Keratinocyte (primary cell): ENCODE data around the gene ZNF217. TPM values are rescaled to one million over a fixed set of nuclear protein-coding genes. Genes with fewer than 3 reads are reported as not detected.

Experiments used
- DNase-seq: peaks from one replicate; pipeline ENCODE4 v3.0.0-alpha.2; 2011; ENCODE audit warnings: low read depth, missing footprints, low spot score
- FAIRE-seq: peaks from 2 replicates; lab custom pipeline; 2011; peaks lifted over from hg19 to GRCh38; lab: Jason Lieb, UNC
- H2AFZ ChIP-seq: 2 replicates; pipeline ENCODE4 v1.6.0; 2012; ENCODE audit warnings: low read length, control low read depth, inconsistent platforms; ENCODE audit not compliant: control insufficient read depth
- H3K27ac ChIP-seq: 2 replicates; pipeline ENCODE4 v1.5.1; 2011; ENCODE audit warnings: low read length; ENCODE audit not compliant: control insufficient read depth, insufficient read depth
- H3K27me3 ChIP-seq: 3 replicates; pipeline ENCODE4 v1.6.0; 2011; ENCODE audit warnings: low read length; ENCODE audit not compliant: control insufficient read depth, insufficient read depth; ENCODE audit errors: extremely low read depth
- H3K36me3 ChIP-seq, 2 experiments: 2 replicates in 1 of 2; 3 replicates in 1 of 2; pipeline ENCODE4 v1.5.1; 2011; ENCODE audit warnings: low read length in 2 of 2, mild to moderate bottlenecking in 1 of 2; ENCODE audit not compliant: control insufficient read depth in 2 of 2, insufficient read depth in 2 of 2; ENCODE audit errors: extremely low read depth in 1 of 2
- H3K4me1 ChIP-seq: 3 replicates; pipeline ENCODE4 v1.5.1; 2011; ENCODE audit warnings: low read length; ENCODE audit not compliant: control insufficient read depth, insufficient read depth; ENCODE audit errors: extremely low read depth
- H3K4me2 ChIP-seq: 3 replicates; pipeline ENCODE4 v1.6.0; 2011; ENCODE audit warnings: low read depth, low read length; ENCODE audit not compliant: control insufficient read depth, insufficient read depth; ENCODE audit errors: extremely low read depth
- H3K4me3 ChIP-seq, 3 experiments: fragments of 200-600 bp in 1 of 3; sonication (generic) in 1 of 3; 2 replicates in 2 of 3; 3 replicates in 1 of 3; pipeline ENCODE4 v1.5.1; 2011 to 2016; ENCODE audit warnings: low read length in 3 of 3, mild to moderate bottlenecking in 3 of 3, control low read depth in 2 of 3, inconsistent platforms in 1 of 3, low read depth in 1 of 3, mixed read lengths in 1 of 3, mixed run types in 1 of 3, moderate library complexity in 1 of 3; ENCODE audit not compliant: control insufficient read depth in 2 of 3, insufficient read depth in 2 of 3; ENCODE audit errors: extremely low read depth in 1 of 3
- H3K79me2 ChIP-seq: 2 replicates; pipeline ENCODE4 v1.6.0; 2012; ENCODE audit warnings: low read length; ENCODE audit not compliant: control insufficient read depth, insufficient read depth
- H3K9ac ChIP-seq: 3 replicates; pipeline ENCODE4 v1.6.0; 2011; ENCODE audit warnings: low read length; ENCODE audit not compliant: control insufficient read depth, insufficient read depth; ENCODE audit errors: extremely low read depth
- H3K9me1 ChIP-seq: 3 replicates; pipeline ENCODE4 v1.6.0; 2011; ENCODE audit warnings: low read length; ENCODE audit not compliant: control insufficient read depth, insufficient read depth; ENCODE audit errors: extremely low read depth
- H3K9me3 ChIP-seq: 2 replicates; pipeline ENCODE4 v1.5.1; 2012; ENCODE audit warnings: low read depth, low read length; ENCODE audit not compliant: control insufficient read depth
- H4K20me1 ChIP-seq: 3 replicates; pipeline ENCODE4 v1.6.0; 2011; ENCODE audit warnings: low read length; ENCODE audit not compliant: control insufficient read depth, insufficient read depth; ENCODE audit errors: extremely low read depth
- EZH2 ChIP-seq: IDR thresholded peaks from one replicate; pipeline ENCODE4 v1.6.1; 2012; ENCODE audit warnings: inconsistent platforms, mild to moderate bottlenecking, low read length, moderate library complexity
- dilution Hi-C: fragments of 300-500 bp; cut with MboI; formaldehyde crosslinking; loops from one replicate; pipeline ENCODE4 v1.7.0; 2020; ENCODE audit warnings: low sequenced_read_pairs; ENCODE audit not compliant: extremely low pct_ligation_motif_present
- polyA plus RNA-seq, 5 experiments: library from polyadenylated mRNA; depleted of rRNA in 3 of 5; stranded (reverse) in 3 of 5; stranded (forward) in 1 of 5; unstranded in 1 of 5; fragments of >200 nt; gene quantifications; 1 replicate in 1 of 5; 2 replicates in 3 of 5; 3 replicates in 1 of 5; pipeline versions ENCODE4 v1.2.1 to v1.2.3, GENCODE V29; 2011 to 2012; ENCODE audit warnings: missing spikeins in 2 of 5, low read depth in 1 of 5, low replicate concordance in 1 of 5
- TF ChIP-seq, protein P1 (sequence below), 3 experiments: IDR thresholded peaks in 1 of 3; conservative IDR thresholded peaks in 1 of 3; optimal IDR thresholded peaks in 1 of 3; 2 replicates in 2 of 3; 3 replicates in 1 of 3; pipeline versions ENCODE3 to v1.5.1; 2011; ENCODE audit warnings: low read length in 3 of 3, mild to moderate bottlenecking in 3 of 3, moderate library complexity in 2 of 3, control low read depth in 1 of 3, inconsistent platforms in 1 of 3; ENCODE audit not compliant: insufficient read depth in 2 of 3; ENCODE audit errors: extremely low read depth in 1 of 3

Gene ZNF217
- polyA plus RNA-seq, 1 donor (not counting 4 experiments of a cell fraction or from before 2014, with no cell fraction given): 17.3 TPM

DNA sequence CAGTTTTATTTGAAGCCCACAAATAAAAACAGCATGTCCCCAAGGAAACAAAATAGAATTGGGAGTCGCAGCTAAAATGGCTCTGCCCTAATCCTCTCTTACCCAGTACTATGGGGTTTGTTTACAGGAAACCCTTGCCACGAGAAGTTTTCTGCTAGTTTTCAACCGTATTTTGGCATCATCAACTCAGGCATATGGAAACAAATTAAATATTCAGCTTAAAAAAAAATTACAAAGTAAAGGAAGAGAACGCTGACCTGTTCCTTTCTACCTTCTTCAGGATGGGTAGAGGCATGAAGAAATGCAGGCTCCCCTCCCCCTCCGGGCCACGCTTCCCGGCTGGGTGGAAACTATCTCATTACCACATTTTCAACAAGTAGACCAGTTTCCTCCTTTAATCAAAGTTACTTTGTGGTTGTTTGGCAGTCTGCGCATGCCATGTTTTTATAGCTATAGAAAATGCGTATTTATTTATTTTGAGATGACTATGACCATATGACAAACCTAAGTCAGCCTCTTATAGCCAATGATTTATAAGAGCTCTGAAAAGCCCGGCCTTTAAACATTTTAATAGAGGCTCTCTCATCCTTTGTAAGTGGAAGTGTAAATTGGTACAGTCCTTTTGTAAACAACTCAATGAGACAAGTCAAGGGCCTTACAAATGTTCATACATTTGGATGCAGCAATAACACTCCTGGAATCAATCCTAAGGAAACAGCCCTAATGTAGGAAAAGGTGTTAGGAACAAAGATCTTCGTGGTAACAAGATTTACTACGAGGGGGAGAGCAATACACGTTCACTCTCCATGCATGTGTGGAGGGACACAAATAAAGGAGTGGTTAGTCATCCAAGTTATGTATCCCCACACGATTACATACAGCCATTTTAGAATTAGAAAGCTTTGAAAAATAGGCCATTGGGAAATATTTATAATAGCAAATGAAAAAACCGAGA is 16.1 kb upstream of the ZNF217 start:
- dilution Hi-C loops: no loop called here
- Histone ChIP-seq H3K9me1 (no peaks in the 10 kb centered on the region), H3K4me3 (no peak overlapping the region), H3K36me3 (no peaks in the 10 kb centered on the region), H3K4me1 (peaks cover 10% of the 10 kb centered on the region), H3K9ac (no peak overlapping the region), H3K27me3 (no peaks in the 10 kb centered on the region), H3K79me2 (no peaks in the 10 kb centered on the region), H3K27ac (no peak overlapping the region), H4K20me1 (no peaks in the 10 kb centered on the region), H2AFZ (peak overlapping the region; percentile 64), H3K4me2 (no peak overlapping the region), H3K9me3 (no peaks in the 10 kb centered on the region)
- TF ChIP-seq EZH2: no peak
- TF ChIP-seq, protein P1, sequence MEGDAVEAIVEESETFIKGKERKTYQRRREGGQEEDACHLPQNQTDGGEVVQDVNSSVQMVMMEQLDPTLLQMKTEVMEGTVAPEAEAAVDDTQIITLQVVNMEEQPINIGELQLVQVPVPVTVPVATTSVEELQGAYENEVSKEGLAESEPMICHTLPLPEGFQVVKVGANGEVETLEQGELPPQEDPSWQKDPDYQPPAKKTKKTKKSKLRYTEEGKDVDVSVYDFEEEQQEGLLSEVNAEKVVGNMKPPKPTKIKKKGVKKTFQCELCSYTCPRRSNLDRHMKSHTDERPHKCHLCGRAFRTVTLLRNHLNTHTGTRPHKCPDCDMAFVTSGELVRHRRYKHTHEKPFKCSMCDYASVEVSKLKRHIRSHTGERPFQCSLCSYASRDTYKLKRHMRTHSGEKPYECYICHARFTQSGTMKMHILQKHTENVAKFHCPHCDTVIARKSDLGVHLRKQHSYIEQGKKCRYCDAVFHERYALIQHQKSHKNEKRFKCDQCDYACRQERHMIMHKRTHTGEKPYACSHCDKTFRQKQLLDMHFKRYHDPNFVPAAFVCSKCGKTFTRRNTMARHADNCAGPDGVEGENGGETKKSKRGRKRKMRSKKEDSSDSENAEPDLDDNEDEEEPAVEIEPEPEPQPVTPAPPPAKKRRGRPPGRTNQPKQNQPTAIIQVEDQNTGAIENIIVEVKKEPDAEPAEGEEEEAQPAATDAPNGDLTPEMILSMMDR (optimal IDR thresholded peaks at IDR 0.05 in 1 of 3, IDR thresholded peaks at IDR 0.05 in 1 of 3, conservative IDR thresholded peaks at IDR 0.05 in 1 of 3; ENCODE audit: extremely low read depth in 1 of 3, insufficient read depth in 2 of 3, low read length in 3 of 3): no peak
- DNase-seq (no peak), FAIRE-seq (no peak)

DNA sequence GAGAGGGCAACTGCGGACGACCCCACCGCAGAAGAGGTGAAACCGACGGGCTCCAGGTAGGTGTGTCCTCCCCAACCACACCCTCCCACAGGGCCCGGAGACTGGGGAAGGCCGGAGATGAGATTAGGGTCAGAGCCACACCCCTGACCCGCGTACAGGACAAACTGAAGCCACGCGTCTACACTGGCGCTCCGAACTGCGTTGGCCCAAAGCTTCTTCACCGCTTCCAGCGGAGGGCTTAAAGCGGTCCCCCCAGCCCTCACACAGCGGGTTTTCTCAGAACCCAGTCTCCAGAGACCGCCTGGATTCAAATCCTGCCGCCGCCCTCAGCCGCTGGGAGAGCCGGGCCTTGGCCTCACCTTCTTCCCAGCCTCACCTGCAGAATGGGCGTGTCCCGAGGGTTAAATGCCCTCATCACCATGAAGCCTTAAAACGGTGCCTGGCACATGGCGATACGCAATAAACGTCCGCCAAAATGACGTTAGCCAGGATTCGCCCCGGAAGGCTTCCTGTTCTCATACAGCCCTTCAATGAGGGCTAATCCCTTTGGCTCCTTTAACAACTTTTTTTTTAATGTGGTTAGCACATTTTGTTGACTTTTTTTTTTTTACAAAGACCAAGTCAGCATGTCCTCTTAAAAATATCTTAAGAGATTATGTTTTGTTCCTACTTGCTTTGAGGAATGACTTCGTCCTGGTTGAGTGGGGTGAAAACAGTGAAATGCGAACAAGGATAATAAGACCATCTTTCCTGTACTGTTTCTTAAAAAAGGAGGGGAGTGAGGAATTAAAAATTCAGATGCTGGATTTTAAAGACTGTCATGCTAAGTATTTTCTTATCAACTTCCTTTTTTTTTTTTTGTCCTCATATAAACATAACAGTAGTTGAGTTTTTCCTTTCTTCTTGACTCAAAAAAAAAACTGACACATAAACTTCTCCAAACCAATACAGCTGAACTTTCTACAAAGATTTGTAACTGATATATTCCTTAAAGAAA is 15.1 kb upstream of the ZNF217 start:
- Histone ChIP-seq H3K4me3 (no peak overlapping the region), H2AFZ (peak overlapping the region; percentile 22), H4K20me1 (no peaks in the 10 kb centered on the region), H3K9me3 (no peaks in the 10 kb centered on the region), H3K9ac (no peak overlapping the region), H3K36me3 (no peaks in the 10 kb centered on the region), H3K27me3 (no peaks in the 10 kb centered on the region), H3K27ac (no peak overlapping the region), H3K4me1 (peaks cover 10% of the 10 kb centered on the region), H3K9me1 (no peaks in the 10 kb centered on the region), H3K79me2 (no peaks in the 10 kb centered on the region), H3K4me2 (no peak overlapping the region)
- TF ChIP-seq EZH2: no peak
- TF ChIP-seq, protein P1 (optimal IDR thresholded peaks at IDR 0.05 in 1 of 3, IDR thresholded peaks at IDR 0.05 in 1 of 3, conservative IDR thresholded peaks at IDR 0.05 in 1 of 3; ENCODE audit: extremely low read depth in 1 of 3, insufficient read depth in 2 of 3, low read length in 3 of 3): no peak
- DNase-seq: no peak
- FAIRE-seq: no peak
- dilution Hi-C loops: no loop called here
